ENCODE measurements around the gene OR52M1.

The OR52M1 gene

GRCh38 chr11:4565371-4565770, 20.4 kb downstream of the OR52M1 start:
- DNase-seq (ENCODE audit: low spot score): no peak

- no peak for DNase-seq (ENCODE audit: low spot score)
Observed at GRCh38 chr11:4569075-4569474, 24.1 kb downstream of the OR52M1 start.

- DNase-seq (ENCODE audit: low spot score): no peak
Observed at GRCh38 chr11:4576880-4577279, 31.9 kb downstream of the OR52M1 start.

GRCh38 chr11:4577761-4578160, 32.8 kb downstream of the OR52M1 start:
- no peak for DNase-seq (ENCODE audit: low spot score)

- no peak for DNase-seq (ENCODE audit: low spot score)
Observed at GRCh38 chr11:4578624-4579023, 33.6 kb downstream of the OR52M1 start.

GRCh38 chr11:4580124-4580523, 35.1 kb downstream of the OR52M1 start:
- DNase-seq (ENCODE audit: low spot score): no peak

- DNase-seq (ENCODE audit: low spot score): no peak
Observed at GRCh38 chr11:4581443-4581842, 36.5 kb downstream of the OR52M1 start, which contains the start of gene OR52I2. OR52I2 (plus strand) TSS chr11:4581743.

GRCh38 chr11:4589017-4589416, 44.0 kb downstream of the OR52M1 start:
- DNase-seq (ENCODE audit: low spot score): no peak

GRCh38 chr11:4593739-4594138, 48.7 kb downstream of the OR52M1 start, which contains the start of gene OR52I1:
OR52I1 (plus strand) TSS chr11:4594039; CDS start chr11:4594039, 0 bp downstream.
- DNase-seq (ENCODE audit: low spot score): no peak

Data from putamen (tissue), 1 donor.